Breast epithelium (tissue), 3 donors: Measurements from ENCODE around the gene ABAT.

Experiments used
- CTCF ChIP-seq, 3 donors: fragments of 450-650 bp; IDR thresholded peaks; one replicate each; pipeline ENCODE4 v1.5.1; 2016 to 2017; ENCODE audit warnings: antibody characterized with exemption in 3 of 3, mild to moderate bottlenecking in 3 of 3, moderate library complexity in 3 of 3
- POLR2AphosphoS5 ChIP-seq, 3 donors: sonication (generic); formaldehyde crosslinking; IDR thresholded peaks; one replicate each; pipeline ENCODE4 v1.6.1; 2017; ENCODE audit warnings: antibody characterized with exemption in 3 of 3

GRCh38 chr16:8822403-8822802, 148.0 kb downstream of the ABAT start:
- TF ChIP-seq CTCF (IDR thresholded peaks at IDR 0.05), result no peak
- TF ChIP-seq POLR2AphosphoS5 (IDR thresholded peaks at IDR 0.05), result no peak
